Neural progenitor cell (in vitro differentiated cells): ENCODE measurements around the gene LRRIQ3. TPM values are rescaled to one million over a fixed set of nuclear protein-coding genes. Genes with fewer than 3 reads are reported as not detected.

Source experiments
- DNase-seq: peaks from one replicate; pipeline ENCODE4 v3.0.0-alpha.2; 2016; ENCODE audit warnings: low spot score
- H2AFZ ChIP-seq: fragments of 200-600 bp; sonication (generic); replicated peaks from 2 replicates; pipeline ENCODE4 v1.6.1; 2016; ENCODE audit warnings: antibody characterized with exemption
- H3F3A ChIP-seq: fragments of 200-600 bp; sonication (generic); 2 replicates; pipeline ENCODE4 v1.6.1; 2016; ENCODE audit warnings: antibody characterized with exemption, low read depth
- H3K27ac ChIP-seq: fragments of 200-600 bp; sonication (generic); 2 replicates; pipeline ENCODE4 v1.5.1; 2016; ENCODE audit warnings: mild to moderate bottlenecking
- H3K27me3 ChIP-seq: fragments of 200-600 bp; sonication (generic); 2 replicates; pipeline ENCODE4 v1.6.1; 2016; ENCODE audit warnings: mild to moderate bottlenecking, moderate library complexity
- H3K36me3 ChIP-seq: fragments of 200-600 bp; sonication (generic); 2 replicates; pipeline ENCODE4 v1.5.1; 2016
- H3K4me1 ChIP-seq: fragments of 200-600 bp; sonication (generic); 2 replicates; pipeline ENCODE4 v1.6.1; 2016; ENCODE audit warnings: mixed run types
- H3K4me2 ChIP-seq: fragments of 200-600 bp; sonication (generic); 2 replicates; pipeline ENCODE4 v1.6.1; 2016
- H3K4me3 ChIP-seq: fragments of 200-600 bp; sonication (generic); 2 replicates; pipeline ENCODE4 v1.5.1; 2016
- H3K79me2 ChIP-seq: fragments of 200-600 bp; sonication (generic); 2 replicates; pipeline ENCODE4 v1.6.1; 2016; ENCODE audit warnings: low read depth
- H3K9ac ChIP-seq: fragments of 200-600 bp; sonication (generic); 2 replicates; pipeline ENCODE4 v1.6.1; 2016
- H3K9me3 ChIP-seq: fragments of 200-600 bp; sonication (generic); 2 replicates; pipeline ENCODE4 v1.5.1; 2016; ENCODE audit warnings: low read depth
- H4K20me1 ChIP-seq: fragments of 200-600 bp; sonication (generic); 2 replicates; pipeline ENCODE4 v1.6.1; 2016; ENCODE audit warnings: low read depth
- H3K27ac Mint-ChIP-seq: 3 replicates; pipeline ENCODE4 v1.8.0; 2021; ENCODE audit warnings: mixed read lengths
- H3K27me3 Mint-ChIP-seq: 2 replicates; pipeline ENCODE4 v1.8.0; 2022; ENCODE audit warnings: low read depth, mild to moderate bottlenecking, inconsistent platforms, moderate library complexity, mixed read lengths; ENCODE audit not compliant: insufficient read depth
- H3K36me3 Mint-ChIP-seq: 3 replicates; pipeline ENCODE4 v1.8.0; 2021; ENCODE audit warnings: mixed read lengths
- H3K4me1 Mint-ChIP-seq: 3 replicates; pipeline ENCODE4 v1.8.0; 2021; ENCODE audit warnings: mixed read lengths
- H3K4me3 Mint-ChIP-seq: 3 replicates; pipeline ENCODE4 v1.8.0; 2021; ENCODE audit warnings: mild to moderate bottlenecking, moderate library complexity, mixed read lengths
- H3K9me3 Mint-ChIP-seq: 3 replicates; pipeline ENCODE4 v1.8.0; 2020; ENCODE audit warnings: mixed read lengths
- EZH2 ChIP-seq: fragments of 200-600 bp; sonication (generic); IDR thresholded peaks from 2 replicates; pipeline ENCODE4 v1.6.1; 2017; ENCODE audit warnings: antibody characterized with exemption, mild to moderate bottlenecking, moderate library complexity
- EZH2phosphoT487 ChIP-seq: fragments of 200-600 bp; sonication (generic); IDR thresholded peaks from 2 replicates; pipeline ENCODE4 v1.6.1; 2017; ENCODE audit warnings: antibody characterized with exemption
- total RNA-seq: library from RNA; depleted of rRNA; stranded (reverse); fragments of >200 nt; gene quantifications from 2 replicates; pipeline ENCODE4 v1.2.3, GENCODE V29; 2015; ENCODE audit warnings: low replicate concordance
- TF ChIP-seq, protein P1 (sequence below): fragments of 200-600 bp; sonication (generic); IDR thresholded peaks from 2 replicates; pipeline ENCODE4 v1.5.1; 2017; ENCODE audit warnings: antibody characterized with exemption, mild to moderate bottlenecking

LRRIQ3 gene
- total RNA-seq = 1.2 and 3.3 TPM in 2 replicates

DNA sequence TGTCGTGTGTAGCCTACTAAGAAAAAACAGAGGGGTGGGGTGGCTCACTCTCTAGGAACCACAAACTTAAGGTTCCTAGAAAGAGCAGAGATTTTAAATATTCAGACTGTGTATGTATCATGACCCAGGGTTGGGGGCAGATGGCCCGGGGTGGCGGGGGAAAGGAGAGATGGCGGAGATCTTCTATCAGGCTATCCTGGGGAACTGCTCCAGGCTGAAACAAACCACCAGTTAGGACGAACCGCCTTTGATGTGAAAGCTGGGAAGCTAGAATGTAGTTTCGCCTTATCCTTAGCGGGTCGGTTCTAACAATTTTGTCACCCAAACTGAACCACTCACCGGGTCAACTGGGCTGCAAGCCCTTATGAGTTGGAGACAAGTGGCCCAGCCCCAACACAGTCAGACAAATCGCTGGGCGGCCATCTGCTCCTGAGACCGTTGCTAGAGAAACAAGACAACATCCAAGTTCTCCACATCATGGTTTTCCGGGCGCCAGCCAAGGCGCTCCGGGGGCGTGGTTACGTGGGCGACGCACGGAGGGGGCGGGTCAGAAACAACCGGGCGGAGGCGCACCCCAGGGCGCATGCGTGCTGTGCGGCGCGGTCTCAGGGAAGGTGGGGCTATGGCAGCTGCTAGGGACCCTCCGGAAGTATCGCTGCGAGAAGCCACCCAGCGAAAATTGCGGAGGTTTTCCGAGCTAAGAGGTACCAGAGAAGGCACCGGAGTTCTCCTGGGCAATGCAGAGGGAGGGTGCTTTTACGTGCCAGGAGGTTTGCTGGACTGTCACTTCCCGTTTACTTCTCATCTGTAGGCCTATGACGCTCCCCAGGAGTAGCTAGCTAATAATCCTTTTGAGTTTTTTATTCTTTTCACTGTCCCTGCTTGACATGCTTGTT lies at the start of gene LRRIQ3, which contains the start of gene FPGT:
TSS of gene LRRIQ3 (minus strand) at position 520 of the 896 bp plus-strand sequence. CDS start 14,492 bp downstream, outside the sequence.
TSS of gene FPGT (plus strand) at position 586 of the 896 bp plus-strand sequence. CDS start at position 623, 37 bp downstream.
- H2AFZ ChIP-seq = peak within 1 kb of the TSS; percentile 97
- H3K27ac ChIP-seq = no peak within 1 kb of the TSS
- Mint-ChIP-seq H3K4me3 (peak within 1 kb of the TSS; percentile 82), H3K27ac (peak within 1 kb of the TSS; percentile 60), H3K36me3 (no peaks in the 10 kb centered on the region), H3K9me3 (peaks cover 6% of the 10 kb centered on the region), H3K4me1 (no peaks in the 10 kb centered on the region), H3K27me3 (peaks cover 2% of the 10 kb centered on the region)
- TF ChIP-seq, protein P1, sequence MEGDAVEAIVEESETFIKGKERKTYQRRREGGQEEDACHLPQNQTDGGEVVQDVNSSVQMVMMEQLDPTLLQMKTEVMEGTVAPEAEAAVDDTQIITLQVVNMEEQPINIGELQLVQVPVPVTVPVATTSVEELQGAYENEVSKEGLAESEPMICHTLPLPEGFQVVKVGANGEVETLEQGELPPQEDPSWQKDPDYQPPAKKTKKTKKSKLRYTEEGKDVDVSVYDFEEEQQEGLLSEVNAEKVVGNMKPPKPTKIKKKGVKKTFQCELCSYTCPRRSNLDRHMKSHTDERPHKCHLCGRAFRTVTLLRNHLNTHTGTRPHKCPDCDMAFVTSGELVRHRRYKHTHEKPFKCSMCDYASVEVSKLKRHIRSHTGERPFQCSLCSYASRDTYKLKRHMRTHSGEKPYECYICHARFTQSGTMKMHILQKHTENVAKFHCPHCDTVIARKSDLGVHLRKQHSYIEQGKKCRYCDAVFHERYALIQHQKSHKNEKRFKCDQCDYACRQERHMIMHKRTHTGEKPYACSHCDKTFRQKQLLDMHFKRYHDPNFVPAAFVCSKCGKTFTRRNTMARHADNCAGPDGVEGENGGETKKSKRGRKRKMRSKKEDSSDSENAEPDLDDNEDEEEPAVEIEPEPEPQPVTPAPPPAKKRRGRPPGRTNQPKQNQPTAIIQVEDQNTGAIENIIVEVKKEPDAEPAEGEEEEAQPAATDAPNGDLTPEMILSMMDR = no peak
- TF ChIP-seq EZH2phosphoT487 = no peak
- no peak for TF ChIP-seq EZH2
- no peaks in the 10 kb centered on the region for H3K9me3 ChIP-seq
- no peaks in the 10 kb centered on the region for H3K36me3 ChIP-seq
- H3K4me2 ChIP-seq = peak within 1 kb of the TSS; percentile 74
- H3F3A ChIP-seq = no peaks in the 10 kb centered on the region
- no peaks in the 10 kb centered on the region for H3K79me2 ChIP-seq
- H3K27me3 ChIP-seq = no peaks in the 10 kb centered on the region
- no peaks in the 10 kb centered on the region for H4K20me1 ChIP-seq
- H3K4me1 ChIP-seq = no peaks in the 10 kb centered on the region
- peak within 1 kb of the TSS; percentile 21 for H3K9ac ChIP-seq
- peak within 1 kb of the TSS; percentile 56 for H3K4me3 ChIP-seq
- peak; percentile 95 for DNase-seq

DNA sequence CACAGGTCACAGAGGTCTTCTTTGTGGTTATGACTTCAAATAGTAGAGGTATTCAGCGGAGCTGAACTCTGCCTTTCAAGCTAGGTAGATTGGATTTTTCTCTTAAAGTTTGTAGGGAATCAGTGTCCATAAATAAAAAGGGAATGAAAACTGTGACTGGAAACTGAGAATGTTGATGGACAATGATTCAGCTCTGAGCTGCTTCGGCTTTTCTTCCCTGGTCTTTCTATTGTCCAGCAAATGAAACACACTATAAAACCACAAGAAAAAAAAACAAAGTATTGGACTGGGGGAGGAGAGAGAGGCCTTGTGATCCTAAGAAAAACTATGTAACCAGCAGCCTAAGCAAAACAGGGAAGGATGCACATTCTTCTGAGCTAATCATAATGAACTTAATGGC lies 48.3 kb upstream of the LRRIQ3 start:
- Histone ChIP-seq H3K9ac (no peak overlapping the region), H3K4me1 (peaks cover 29% of the 10 kb centered on the region), H3K27ac (no peak overlapping the region), H4K20me1 (no peaks in the 10 kb centered on the region), H3K36me3 (no peaks in the 10 kb centered on the region), H3K79me2 (no peaks in the 10 kb centered on the region), H3K9me3 (no peaks in the 10 kb centered on the region), H2AFZ (no peak overlapping the region), H3K4me3 (no peak overlapping the region), H3F3A (peaks cover 9% of the 10 kb centered on the region), H3K27me3 (no peaks in the 10 kb centered on the region), H3K4me2 (peak overlapping the region; percentile 70)
- Mint-ChIP-seq H3K4me1 (peaks cover 43% of the 10 kb centered on the region), H3K36me3 (peaks cover 3% of the 10 kb centered on the region), H3K4me3 (peak overlapping the region; percentile 22), H3K9me3 (peaks cover 26% of the 10 kb centered on the region), H3K27me3 (no peaks in the 10 kb centered on the region), H3K27ac (peak overlapping the region; percentile 92)
- DNase-seq = no peak
- TF ChIP-seq, protein P1 = no peak
- TF ChIP-seq EZH2phosphoT487 (no peak), EZH2 (no peak)

DNA sequence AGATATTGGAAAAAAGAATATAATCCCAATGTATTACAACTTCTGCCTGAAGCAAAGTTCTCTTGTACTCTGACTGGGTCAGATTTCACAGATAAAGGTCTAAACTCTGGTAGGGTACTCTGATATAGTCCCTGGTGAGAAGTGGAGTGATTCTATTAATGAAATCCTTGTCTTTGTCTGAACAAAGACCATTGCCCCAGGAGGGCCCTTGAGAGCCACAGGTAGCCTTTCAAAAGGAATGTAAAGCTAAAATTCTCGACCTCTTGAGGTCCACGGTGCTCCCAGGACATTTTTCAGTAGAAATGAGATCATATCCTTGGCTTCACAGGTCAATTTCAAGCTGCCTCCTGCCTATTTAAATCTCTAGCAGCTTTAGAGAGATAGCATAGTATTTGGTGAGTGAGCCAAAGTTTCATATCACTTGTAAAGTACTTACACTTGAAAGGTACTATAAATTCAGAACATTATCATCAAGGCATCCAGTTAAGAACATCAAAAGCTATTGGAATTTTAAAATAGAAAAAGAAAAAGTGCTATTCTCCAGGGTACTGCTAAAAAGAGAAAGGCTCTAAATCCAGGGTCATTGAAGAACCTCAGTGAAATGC lies 47.3 kb upstream of the LRRIQ3 start:
- H2AFZ ChIP-seq = no peak overlapping the region
- H3K9me3 ChIP-seq = no peaks in the 10 kb centered on the region
- peak overlapping the region; percentile 92 for H3K27ac Mint-ChIP-seq
- no peaks in the 10 kb centered on the region for H3K27me3 Mint-ChIP-seq
- no peaks in the 10 kb centered on the region for H3K36me3 ChIP-seq
- TF ChIP-seq EZH2 (no peak), EZH2phosphoT487 (peak; percentile 47)
- TF ChIP-seq, protein P1 = no peak
- peaks cover 3% of the 10 kb centered on the region for H3K36me3 Mint-ChIP-seq
- H3K79me2 ChIP-seq = no peaks in the 10 kb centered on the region
- no peak overlapping the region for H3K9ac ChIP-seq
- H3K9me3 Mint-ChIP-seq = peaks cover 21% of the 10 kb centered on the region
- peaks cover 29% of the 10 kb centered on the region for H3K4me1 ChIP-seq
- H3K4me3 Mint-ChIP-seq = peak overlapping the region; percentile 2
- H3K4me3 ChIP-seq = no peak overlapping the region
- peaks cover 9% of the 10 kb centered on the region for H3F3A ChIP-seq
- peaks cover 43% of the 10 kb centered on the region for H3K4me1 Mint-ChIP-seq
- H4K20me1 ChIP-seq = no peaks in the 10 kb centered on the region
- no peaks in the 10 kb centered on the region for H3K27me3 ChIP-seq
- H3K4me2 ChIP-seq = peak overlapping the region; percentile 70
- H3K27ac ChIP-seq = no peak overlapping the region
- DNase-seq = peak; percentile 71
